K562 (cell line): ENCODE results near the gene ADGRG1. TPM values are rescaled to one million over a fixed set of nuclear protein-coding genes. Genes with fewer than 3 reads are reported as not detected.

ENCODE experiments used
- CBFA2T3 ChIP-seq: fragments of 450-650 bp; IDR thresholded peaks from 2 replicates; pipeline ENCODE4 v1.6.1; 2017
- CBX2 ChIP-seq: fragments of 200-600 bp; sonication (generic); IDR thresholded peaks from one replicate; pipeline ENCODE4 v1.6.1; 2012; ENCODE audit warnings: mild to moderate bottlenecking, low read length, inconsistent platforms; ENCODE audit not compliant: insufficient read depth, poor library complexity, severe bottlenecking
- CHD1 ChIP-seq: fragments of 200-600 bp; sonication (generic); IDR thresholded peaks from one replicate; pipeline ENCODE4 v1.6.1; 2012; ENCODE audit warnings: mild to moderate bottlenecking, moderate library complexity, low read length, inconsistent platforms
- COPS2 ChIP-seq: fragments of 450-650 bp; conservative IDR thresholded peaks from 2 replicates; pipeline ENCODE4 v1.6.1; 2016; ENCODE audit warnings: mild to moderate bottlenecking, moderate library complexity
- CTCF ChIP-seq, 3 experiments: IDR thresholded peaks in 2 of 3; conservative IDR thresholded peaks in 1 of 3; 2 replicates each; pipeline ENCODE4 v1.5.1; 2011 to 2012; ENCODE audit warnings: low read length in 3 of 3, mild to moderate bottlenecking in 3 of 3, control low read depth in 2 of 3, improper control_type of control experiment in 1 of 3, inconsistent platforms in 1 of 3, low read depth in 1 of 3, mixed read lengths in 1 of 3, moderate library complexity in 1 of 3; ENCODE audit not compliant: insufficient read depth in 2 of 3
- FOXK1 ChIP-seq: sonication (generic); formaldehyde crosslinking; IDR thresholded peaks from 2 replicates; pipeline ENCODE4 v1.8.0; 2022; ENCODE audit warnings: missing genetic modification reagents, mild to moderate bottlenecking, borderline replicate concordance
- GABPB2 ChIP-seq: fragments of 250-450 bp; sonication (Bioruptor Pico); conservative IDR thresholded peaks from 2 replicates; pipeline ENCODE4 v1.5.1; 2021; ENCODE audit warnings: mild to moderate bottlenecking
- MAFG ChIP-seq: fragments of 450-650 bp; conservative IDR thresholded peaks from 2 replicates; pipeline ENCODE4 v1.6.1; 2016; ENCODE audit warnings: missing genetic modification characterization, missing compliant biosample characterization
- NBN ChIP-seq: fragments of 450-650 bp; IDR thresholded peaks from 2 replicates; pipeline ENCODE4 v1.6.1; 2016; ENCODE audit warnings: low read depth, mild to moderate bottlenecking
- NFE2L1 ChIP-seq: fragments of 450-650 bp; IDR thresholded peaks from 2 replicates; pipeline ENCODE4 v1.6.1; 2016; ENCODE audit warnings: missing genetic modification characterization, low read depth, mild to moderate bottlenecking, missing compliant biosample characterization, moderate library complexity, borderline replicate concordance
- OTX1 ChIP-seq: fragments of 450-650 bp; formaldehyde crosslinking; IDR thresholded peaks from 2 replicates; pipeline ENCODE4 v1.4.0; 2022; ENCODE audit warnings: mild to moderate bottlenecking
- RFX7 ChIP-seq: fragments of 250-450 bp; sonication (Bioruptor Pico); IDR thresholded peaks from 2 replicates; pipeline ENCODE4 v1.5.1; 2021; ENCODE audit warnings: mild to moderate bottlenecking
- RREB1 ChIP-seq: fragments of 250-450 bp; sonication (Bioruptor Pico); IDR thresholded peaks from 2 replicates; pipeline ENCODE4 v1.4.0; 2020
- THRAP3 ChIP-seq: fragments of 450-650 bp; IDR thresholded peaks from 2 replicates; pipeline ENCODE4 v1.6.1; 2016; ENCODE audit warnings: mild to moderate bottlenecking, inconsistent platforms, borderline replicate concordance
- ZBTB2 ChIP-seq: fragments of 450-650 bp; IDR thresholded peaks from 2 replicates; pipeline ENCODE4 v1.6.1; 2016; ENCODE audit warnings: antibody characterized with exemption
- ZC3H8 ChIP-seq: fragments of 450-650 bp; IDR thresholded peaks from 2 replicates; pipeline ENCODE4 v1.6.1; 2017
- ZNF740 ChIP-seq, 3 experiments: fragments of 200-800 bp in 1 of 3; sonication (Bioruptor generic) in 1 of 3; sonication (generic) in 1 of 3; formaldehyde crosslinking in 1 of 3; IDR thresholded peaks; 2 replicates each; pipeline versions ENCODE4 v1.6.1 to v1.8.0; 2016 to 2022; ENCODE audit warnings: mild to moderate bottlenecking in 2 of 3, missing compliant biosample characterization in 2 of 3, missing genetic modification characterization in 2 of 3, missing genetic modification reagents in 1 of 3
- polyA plus RNA-seq, 8 experiments: library from polyadenylated mRNA; depleted of rRNA in 4 of 8; stranded (reverse) in 5 of 8; unstranded in 3 of 8; fragments of >200 nt; fragmentation: Nextera tagmentation in 2 of 8; fragmentation: Illumina TruSeq in 1 of 8; extraction: Ambion mirVana in 2 of 8; extraction: Trizol in 1 of 8; gene quantifications; 2 replicates each; pipeline versions ENCODE4 v1.2.1 to v1.2.3, GENCODE V29; 2011 to 2014; ENCODE audit warnings: inconsistent platforms in 1 of 8, missing spikeins in 1 of 8
- total RNA-seq, 7 experiments: library from RNA; depleted of rRNA in 6 of 7; stranded (reverse); fragments of >200 nt in 6 of 7; fragmentation: Illumina TruSeq in 2 of 7; extraction: Trizol in 2 of 7; gene quantifications; 2 replicates each; pipeline versions ENCODE4 v1.2.1 to v1.2.3, GENCODE V29; 2011 to 2021; ENCODE audit warnings: low replicate concordance in 1 of 7

Gene ADGRG1
- total and polyA plus RNA-seq, 9 of the 15 experiments (the other 6 are each of a cell fraction or from before 2014, with no cell fraction given) = 0.04 to 0.31 (median 0.16) TPM; not detected in 6

GRCh38 chr16:57689762-57690558 is 61.5 kb downstream of the ADGRG1 start (continued):
- TF ChIP-seq NFE2L1 (tag) (no peak), RREB1 (CRISPR knock-in tag) (no peak; the same call in 1 of the 2 replicates), CBFA2T3 (peak; percentile 100), NBN (peak; percentile 100), CBX2 (no peak), THRAP3 (no peak), OTX1 (CRISPR knock-in tag) (no peak; the same call in 1 of the 2 replicates), FOXK1 (CRISPR knock-in tag) (no peak), ZNF740 (CRISPR knock-in tag; IDR thresholded peaks at IDR 0.05) (peak; percentile 73), ZNF740 (tag; IDR thresholded peaks at IDR 0.05) (no peak; a peak in 1 of 4 replicates), MAFG (tag) (no peak; the same call in 1 of the 2 replicates), ZBTB2 (peak; percentile 66; the same call in 1 of the 2 replicates), RFX7 (no peak), COPS2 (no peak), CTCF (IDR thresholded peaks at IDR 0.05 in 2 of 3, conservative IDR thresholded peaks at IDR 0.05 in 1 of 3; ENCODE audit: insufficient read depth in 2 of 3, low read depth in 1 of 3, low read length in 3 of 3) (no peak), CHD1 (no peak), GABPB2 (CRISPR knock-in tag) (no peak), ZC3H8 (no peak)
